RWPE1 (cell line): Measurements from ENCODE around the gene TANGO2.

Source experiments
- CTCF ChIA-PET: fragments of 350-600 bp; sonication (Branson Sonifier 250); formaldehyde crosslinking; extraction: SDS; loops from one replicate; lab custom pipeline; 2021; lab: Yijun Ruan, JAX
- POLR2A ChIA-PET: fragments of 400-600 bp; formaldehyde crosslinking; extraction: SDS; loops from one replicate; lab custom pipeline; 2020; ENCODE audit warnings: antibody characterized with exemption; ENCODE audit not compliant: low non-redundant PET; lab: Yijun Ruan, JAX
- DNase-seq: peaks from one replicate; pipeline ENCODE4 v3.0.0; 2012; ENCODE audit warnings: low spot score
- H3K27ac ChIP-seq: fragments of 450-650 bp; 2 replicates; pipeline ENCODE4 v1.5.1; 2017
- CTCF ChIP-seq: fragments of 450-650 bp; conservative IDR thresholded peaks from 2 replicates; pipeline ENCODE4 v1.5.1; 2017; ENCODE audit warnings: low read depth, mild to moderate bottlenecking

TANGO2 gene

GRCh38 chr22:20015187-20015625, 5.7 kb upstream of the TANGO2 start:
- CTCF ChIA-PET: interaction anchor here (1.0 kb wide), 1 partner anchor 45 kb away, joined by 6 read pairs; no protein-coding TSS in a partner anchor
- no peak for TF ChIP-seq CTCF

GRCh38 chr22:20015971-20016733, 4.8 kb upstream of the TANGO2 start:
- CTCF ChIA-PET: no interaction called here
- POLR2A ChIA-PET: no interaction called here
- TF ChIP-seq CTCF: no peak

More at GRCh38 chr22:20015187-20015625, 5.7 kb upstream of the TANGO2 start:
- DNase-seq: no peak
- no peak overlapping the region for H3K27ac ChIP-seq
- POLR2A ChIA-PET: no interaction called here

GRCh38 chr22:20016734-20017621, 3.9 kb upstream of the TANGO2 start, which contains the start of gene ARVCF:
Gene ARVCF (minus strand): TSS chr22:20016823. CDS start chr22:19990794, 26,029 bp downstream.
- H3K27ac ChIP-seq: no peak within 1 kb of the TSS; the same call in 1 of the 2 replicates
- POLR2A ChIA-PET: no interaction called here
- TF ChIP-seq CTCF: no peak
- DNase-seq: peak; percentile 99
- CTCF ChIA-PET: no interaction called here

More at GRCh38 chr22:20015971-20016733, 4.8 kb upstream of the TANGO2 start:
- no peak overlapping the region for H3K27ac ChIP-seq
- no peak for DNase-seq

GRCh38 chr22:20017622-20017958, 3.3 kb upstream of the TANGO2 start:
- H3K27ac ChIP-seq: no peak overlapping the region
- TF ChIP-seq CTCF: no peak
- DNase-seq: no peak
- ChIA-PET CTCF (no interaction called here), POLR2A (no interaction called here)

GRCh38 chr22:20018001-20018400, 2.9 kb upstream of the TANGO2 start:
- ChIA-PET POLR2A (no interaction called here), CTCF (no interaction called here)
- no peak for TF ChIP-seq CTCF
- H3K27ac ChIP-seq: no peak overlapping the region
- no peak for DNase-seq
